HL-60/S4 treated with retinoic acid at 250 ng/mL for 4 days and 3 days (cell line): ENCODE measurements around the gene WSCD2.

Source experiments
- in situ Hi-C: fragments of 300-500 bp; cut with MboI; formaldehyde crosslinking; loops from 2 replicates; pipeline ENCODE4 v1.7.0; 2022; ENCODE audit warnings: low sequenced_read_pairs

The WSCD2 gene

DNA sequence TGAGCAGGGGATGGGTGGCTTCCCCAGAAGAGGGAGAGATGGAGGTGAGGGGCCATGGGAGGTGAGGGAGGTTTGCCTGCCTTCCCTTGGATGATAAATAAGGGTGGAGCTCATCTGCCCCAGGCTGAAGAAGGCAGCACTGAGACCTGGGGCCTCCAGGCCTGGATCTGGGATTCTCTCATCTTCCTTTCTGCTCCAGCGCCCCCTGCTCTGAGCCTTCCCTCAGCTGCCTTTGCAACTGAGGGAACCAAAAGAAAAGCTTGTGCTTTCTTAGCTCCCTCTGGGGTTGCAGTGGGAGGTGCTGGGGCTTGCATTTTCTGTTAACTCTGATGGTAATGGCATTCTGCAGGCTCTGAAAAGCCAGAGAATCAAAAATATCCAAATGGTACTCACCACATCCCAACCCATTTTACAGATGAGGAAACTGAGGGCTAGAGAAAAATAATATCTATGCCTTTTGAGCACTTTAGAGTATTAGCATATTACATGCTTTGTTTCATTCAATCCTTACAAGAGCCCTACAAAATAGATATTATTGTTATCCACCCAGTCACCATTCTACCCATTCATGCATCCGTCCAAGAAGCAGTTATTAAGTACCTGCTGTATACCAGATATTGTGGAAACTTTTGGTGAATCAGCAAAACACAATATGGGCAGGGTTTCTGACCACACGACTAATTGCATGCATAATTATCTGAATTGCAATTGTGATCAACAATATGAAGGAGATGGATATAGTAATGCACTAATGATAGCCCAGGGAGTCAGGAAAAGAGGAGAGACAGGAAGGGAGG lies 102.2 kb downstream of the WSCD2 start:
- in situ Hi-C loops: no loop called here

DNA sequence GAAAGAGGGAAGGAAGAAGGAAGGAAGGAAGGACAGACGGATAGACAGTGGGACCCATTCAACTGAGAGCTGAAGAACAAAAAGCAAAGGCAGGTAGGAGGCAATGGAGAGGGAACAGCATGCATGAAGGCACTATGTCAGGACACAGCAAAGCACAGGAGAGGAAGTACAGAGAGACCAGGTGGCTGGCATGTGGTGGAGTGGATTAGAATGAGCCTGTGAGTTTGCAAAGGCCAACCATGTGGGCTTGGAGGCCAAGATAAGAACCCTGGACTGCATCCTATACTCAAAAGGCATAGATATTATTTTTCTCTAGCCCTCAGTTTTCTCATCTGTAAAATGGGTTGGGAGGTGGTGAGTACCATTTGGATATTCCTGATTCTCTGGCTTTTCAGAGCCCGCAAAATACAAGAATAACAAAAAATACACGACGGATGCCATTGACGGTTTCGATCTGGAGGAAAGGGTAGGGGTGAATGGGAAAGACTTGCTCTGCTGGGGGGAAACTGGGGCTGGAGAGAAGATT lies 102.9 kb downstream of the WSCD2 start:
- in situ Hi-C loops: no loop called here

DNA sequence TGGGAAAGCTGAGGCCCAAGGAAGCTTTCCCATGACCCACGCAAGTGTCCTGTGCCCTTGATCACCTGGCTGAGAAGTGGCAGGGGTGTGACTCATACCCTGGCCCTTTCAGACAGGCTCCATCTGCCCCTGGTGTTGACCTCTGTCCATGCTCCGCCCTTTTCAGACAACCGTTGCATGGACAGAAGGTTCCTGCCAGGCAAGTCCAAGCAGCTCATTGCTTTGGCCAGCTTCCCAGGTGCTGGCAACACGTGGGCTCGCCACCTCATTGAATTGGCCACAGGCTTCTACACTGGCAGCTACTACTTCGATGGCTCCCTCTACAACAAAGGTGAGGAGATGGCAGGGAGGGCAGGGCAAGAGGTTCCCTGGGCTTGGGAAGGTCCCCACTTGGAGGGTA lies 103.5 kb downstream of the WSCD2 start:
- in situ Hi-C loops: no loop called here

DNA sequence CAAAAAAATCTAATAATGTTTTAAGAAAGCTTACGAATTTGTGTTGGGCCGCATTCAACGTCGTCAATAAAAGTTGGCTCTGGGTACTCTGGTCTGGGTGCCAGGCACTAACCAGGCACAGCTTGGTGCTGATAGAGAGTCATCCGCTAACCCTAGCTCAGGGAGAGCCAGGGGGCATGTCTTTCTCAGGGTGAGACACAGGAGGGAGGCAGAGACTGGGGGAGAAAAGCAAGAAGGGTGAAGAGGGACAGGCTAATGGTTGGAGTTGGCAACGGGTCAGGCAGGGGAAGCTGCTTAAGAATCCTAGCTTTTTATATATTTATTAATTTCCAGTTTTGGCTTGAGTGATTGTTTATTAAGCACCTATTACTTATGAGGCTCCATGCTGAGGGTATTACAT lies 105.1 kb downstream of the WSCD2 start:
- in situ Hi-C loops: no loop called here

GRCh38 chr12:108235197-108235984 lies 106.3 kb downstream of the WSCD2 start:
- in situ Hi-C loops: no loop called here

- in situ Hi-C loops: no loop called here
Measured at GRCh38 chr12:108235985-108236263, 106.8 kb downstream of the WSCD2 start.

GRCh38 chr12:108236366-108236765 lies 107.3 kb downstream of the WSCD2 start:
- in situ Hi-C loops: no loop called here

DNA sequence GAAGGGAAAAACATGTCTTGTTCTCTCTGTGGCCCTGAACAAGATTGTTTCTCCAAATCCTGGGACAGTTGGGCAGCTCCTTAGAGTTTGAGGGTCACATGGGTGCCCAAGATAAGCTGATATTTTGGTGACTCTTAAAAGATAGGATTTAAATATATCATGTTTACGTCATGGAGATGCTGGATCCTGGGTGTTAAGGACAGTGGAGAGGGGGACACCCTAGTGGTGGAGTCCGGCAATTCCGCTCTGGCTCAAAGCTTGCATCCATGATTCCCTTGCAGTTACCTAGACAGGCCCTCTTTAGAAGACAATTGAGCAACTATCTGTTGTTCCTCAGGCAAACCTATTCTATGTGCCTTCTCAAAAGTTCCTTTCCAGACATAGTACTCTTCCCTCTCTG lies 108.2 kb downstream of the WSCD2 start:
- in situ Hi-C loops: no loop called here

DNA sequence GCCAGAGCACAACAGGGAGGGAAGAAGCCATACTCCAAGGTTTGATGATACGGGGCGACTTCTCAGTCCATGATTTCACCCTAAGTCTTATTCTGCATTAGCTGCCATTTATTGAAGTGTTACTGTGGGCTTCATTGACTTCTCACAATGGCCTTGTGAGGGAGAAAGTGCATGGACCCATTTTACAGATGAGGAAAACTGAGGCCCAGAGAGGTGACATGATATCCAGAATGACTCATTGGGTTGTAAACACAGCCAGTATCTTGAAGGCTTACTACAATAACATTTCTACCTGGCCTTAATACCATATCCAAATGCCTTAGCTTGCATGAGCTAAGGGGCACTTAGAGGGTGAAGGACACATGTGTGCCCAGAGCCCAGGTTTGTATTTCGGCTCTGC lies 109.4 kb downstream of the WSCD2 start:
- in situ Hi-C loops: no loop called here

GRCh38 chr12:108239378-108239777 lies 110.3 kb downstream of the WSCD2 start:
- in situ Hi-C loops: no loop called here

GRCh38 chr12:108240027-108240785 lies 111.1 kb downstream of the WSCD2 start:
- in situ Hi-C loops: no loop called here

DNA sequence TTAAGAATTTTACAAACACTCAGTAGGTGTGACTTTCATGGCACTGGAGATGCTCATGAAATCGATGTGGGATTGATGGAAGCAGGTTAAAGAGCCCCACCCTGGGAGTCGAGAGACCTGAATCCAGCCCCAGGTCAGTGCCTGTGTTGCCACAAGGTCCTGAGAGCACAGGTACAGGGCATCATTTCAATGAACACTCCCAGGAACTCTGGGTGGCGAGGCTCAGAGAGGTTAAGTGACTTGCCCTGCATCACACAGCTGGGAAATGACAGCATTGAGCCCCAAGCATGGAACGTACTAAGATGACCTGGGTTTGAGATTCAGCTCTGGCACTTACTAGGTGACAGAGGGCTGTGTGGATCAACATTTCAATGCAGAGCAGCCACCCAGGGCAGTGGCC lies 111.8 kb downstream of the WSCD2 start:
- in situ Hi-C loops: no loop called here

DNA sequence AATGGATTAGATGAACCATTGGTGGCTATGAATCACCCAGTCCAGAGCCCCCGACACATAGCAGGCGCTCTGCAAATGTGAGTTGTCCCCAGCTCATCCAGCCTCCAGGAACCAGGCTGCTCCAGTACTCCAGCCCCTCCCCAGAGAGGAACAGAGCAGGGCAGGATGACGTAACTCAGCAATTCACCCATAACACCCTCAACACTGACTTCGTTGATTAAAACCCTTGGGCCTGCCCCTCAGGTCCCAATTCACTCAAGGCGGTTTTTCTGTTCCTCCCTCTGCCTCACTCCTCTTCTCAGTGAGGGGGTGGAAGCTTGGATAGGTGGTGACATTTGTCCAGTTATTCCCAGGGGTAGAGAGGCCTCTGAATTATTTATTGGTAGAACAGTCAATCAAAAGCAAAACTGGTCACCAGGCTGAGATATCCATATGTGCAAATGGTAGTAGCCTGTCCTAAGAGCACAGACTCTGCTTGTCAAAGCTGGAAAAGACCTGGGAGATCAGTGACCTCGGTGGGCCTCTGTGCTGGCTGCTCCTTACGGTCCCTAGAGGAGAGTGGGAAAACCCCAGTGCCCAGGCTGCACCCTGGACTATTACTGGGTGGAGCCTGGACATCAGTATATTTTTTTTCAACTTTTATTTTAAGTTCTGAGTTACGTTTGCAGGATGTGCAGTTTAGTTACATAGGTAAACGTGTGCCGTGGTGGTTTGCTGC lies 113.1 kb downstream of the WSCD2 start:
- in situ Hi-C loops: no loop called here

GRCh38 chr12:108247130-108247529 lies 118.0 kb downstream of the WSCD2 start:
- in situ Hi-C loops: no loop called here

DNA sequence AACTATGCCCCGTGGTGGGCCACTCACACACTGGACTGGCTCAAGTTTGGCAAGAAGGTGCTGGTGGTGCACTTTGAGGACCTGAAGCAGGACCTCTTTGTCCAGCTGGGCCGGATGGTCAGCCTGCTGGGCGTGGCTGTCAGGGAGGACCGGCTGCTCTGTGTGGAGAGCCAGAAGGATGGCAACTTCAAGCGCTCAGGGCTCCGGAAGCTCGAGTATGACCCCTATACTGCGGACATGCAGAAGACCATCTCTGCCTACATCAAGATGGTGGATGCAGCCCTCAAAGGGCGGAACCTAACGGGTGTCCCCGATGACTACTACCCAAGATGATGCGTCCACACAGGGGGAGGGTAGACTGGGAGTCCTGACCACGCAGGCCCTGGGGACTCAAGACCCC lies 118.9 kb downstream of the WSCD2 start:
- in situ Hi-C loops: no loop called here

GRCh38 chr12:108252523-108252922 lies 123.4 kb downstream of the WSCD2 start:
- in situ Hi-C loops: no loop called here

DNA sequence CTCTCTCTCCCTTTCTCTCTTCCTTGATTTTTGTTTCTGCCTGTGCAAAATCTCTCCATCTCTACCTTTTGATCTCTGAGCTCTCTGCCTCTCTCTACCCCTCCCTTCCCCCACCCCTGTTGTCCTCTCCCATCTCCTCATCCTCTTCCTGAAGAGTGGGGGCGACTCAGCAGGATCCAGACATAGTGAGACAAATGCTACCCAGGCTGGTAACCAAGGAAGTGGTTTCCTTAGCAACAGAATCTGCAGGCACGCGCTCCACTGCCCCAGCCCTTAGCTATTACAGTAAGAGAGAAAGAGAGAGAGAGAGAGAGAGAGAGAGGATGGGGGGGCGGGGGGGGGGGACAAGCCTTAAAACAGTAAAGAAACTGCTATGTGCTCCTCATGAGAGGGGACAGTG lies 124.5 kb downstream of the WSCD2 start:
- in situ Hi-C loops: no loop called here

GRCh38 chr12:108254030-108254429 lies 124.9 kb downstream of the WSCD2 start:
- in situ Hi-C loops: no loop called here

DNA sequence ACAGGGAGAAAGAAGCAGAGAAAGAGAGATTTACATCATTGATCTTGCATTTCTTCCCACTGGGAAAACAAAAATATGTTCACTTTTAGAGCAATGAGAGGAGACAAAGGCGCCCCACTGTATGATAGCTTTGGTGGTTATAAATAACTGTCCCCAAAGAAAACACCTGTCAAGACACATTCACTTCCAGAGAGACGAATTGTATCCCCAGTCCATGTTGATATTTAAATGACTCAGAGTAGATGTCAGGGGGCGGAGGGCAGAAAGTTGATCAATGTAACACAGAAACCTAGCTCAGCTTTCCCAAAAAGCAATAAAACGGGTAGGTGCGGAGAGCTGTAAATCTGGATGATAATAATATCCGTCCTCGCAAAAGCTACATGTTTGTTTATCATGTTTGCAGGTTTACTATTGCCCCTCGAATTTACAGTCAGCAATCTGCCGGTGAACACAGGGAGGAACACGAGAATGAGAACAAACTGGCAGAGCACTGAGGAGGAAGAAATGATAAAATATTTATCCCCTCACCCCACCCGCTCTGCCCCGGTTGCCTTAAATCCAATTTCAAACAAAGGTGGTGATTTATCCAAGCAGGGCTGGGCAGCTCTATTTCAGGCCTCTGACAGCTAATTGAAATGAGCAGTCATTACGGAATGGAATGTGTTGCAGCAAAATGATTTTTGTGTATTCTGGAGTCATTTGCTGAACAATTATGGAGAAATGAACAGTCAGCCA lies 125.6 kb downstream of the WSCD2 start:
- in situ Hi-C loops: no loop called here

DNA sequence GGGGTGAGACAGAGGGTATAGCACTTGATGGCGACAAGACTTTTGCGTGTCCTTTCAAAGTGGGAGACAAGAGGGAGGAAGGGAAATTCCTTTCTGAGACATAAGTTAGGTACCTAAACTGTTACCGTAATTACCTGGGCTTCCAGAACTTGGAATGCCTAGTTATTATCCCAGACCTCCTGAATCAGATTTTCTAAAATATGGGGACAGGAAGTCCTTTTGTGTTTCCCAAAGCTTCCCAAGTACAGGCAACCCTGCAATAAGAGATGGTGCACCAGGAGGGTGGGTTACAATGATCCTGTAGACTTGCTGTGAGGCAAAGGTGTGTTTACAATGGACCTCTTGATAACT lies 126.1 kb downstream of the WSCD2 start:
- in situ Hi-C loops: no loop called here
